Embryonic facial prominence (tissue), 1 donor: Measurements from ENCODE around the gene COL27A1.

Experiments used
- DNase-seq: peaks from one replicate; pipeline ENCODE4 v3.0.0-alpha.2; 2016; ENCODE audit errors: extremely low spot score

COL27A1 gene

GRCh38 chr9:114206221-114206789, 51.0 kb downstream of the COL27A1 start:
- DNase-seq: no peak

DNA sequence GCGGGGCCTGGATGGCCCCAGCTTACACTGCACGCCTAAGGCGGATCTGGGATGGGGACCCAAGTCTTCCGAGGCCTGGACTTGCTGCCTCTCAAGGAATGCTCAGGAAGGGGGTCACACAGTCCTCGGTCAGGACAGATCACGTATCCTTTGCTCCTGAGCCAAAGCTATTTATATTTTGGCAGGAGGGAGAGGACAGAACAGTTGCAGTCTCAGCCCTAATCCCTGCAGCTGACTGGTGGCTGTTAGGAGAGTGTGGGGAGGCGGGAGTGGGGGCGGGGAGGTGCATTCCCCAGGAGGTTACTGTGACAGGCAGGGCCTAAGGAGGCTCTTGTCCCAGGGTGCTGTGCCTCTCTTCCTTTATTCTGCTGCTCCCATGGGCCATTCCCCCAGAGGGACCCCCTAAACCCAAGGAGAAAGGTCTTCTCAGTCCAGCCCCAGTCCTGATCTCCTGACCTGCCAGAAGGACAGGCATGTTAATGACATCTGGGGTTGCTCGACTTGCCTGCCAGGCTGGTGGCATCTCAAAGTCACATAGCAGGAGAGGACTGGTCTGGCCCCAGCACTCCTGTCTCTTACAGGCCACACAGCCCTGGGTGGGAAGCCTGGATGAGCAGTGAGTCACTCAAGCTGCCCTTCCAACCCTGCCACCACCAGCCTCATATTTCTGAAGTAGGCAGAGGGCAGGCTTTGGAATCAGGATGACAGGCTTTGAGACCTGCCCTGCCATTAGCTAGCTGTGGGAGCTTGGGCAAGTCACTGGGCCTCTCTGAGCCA, 51.9 kb downstream of the COL27A1 start:
- no peak for DNase-seq

GRCh38 chr9:114207845-114208244, 52.5 kb downstream of the COL27A1 start:
- no peak for DNase-seq

DNA sequence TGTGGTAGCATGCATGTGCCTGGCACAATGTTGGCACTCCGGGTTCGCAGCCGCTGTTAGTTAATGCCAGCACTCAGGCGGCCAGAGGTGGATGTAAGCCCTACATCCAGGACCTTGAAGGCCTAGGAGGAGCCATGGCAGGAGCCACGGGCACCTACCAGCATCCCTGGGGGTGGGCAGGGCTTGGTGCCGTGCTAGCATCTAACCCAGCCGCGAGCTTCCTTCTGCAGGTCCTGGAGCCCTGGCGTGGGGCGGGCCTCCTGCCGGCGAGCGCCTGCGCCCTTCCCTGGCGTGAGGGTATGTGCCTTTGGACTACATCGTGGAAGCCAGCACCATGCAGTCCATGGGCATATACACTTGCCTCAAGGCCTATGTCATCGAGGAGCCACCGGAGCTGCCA, 53.8 kb downstream of the COL27A1 start:
- DNase-seq: no peak

DNA sequence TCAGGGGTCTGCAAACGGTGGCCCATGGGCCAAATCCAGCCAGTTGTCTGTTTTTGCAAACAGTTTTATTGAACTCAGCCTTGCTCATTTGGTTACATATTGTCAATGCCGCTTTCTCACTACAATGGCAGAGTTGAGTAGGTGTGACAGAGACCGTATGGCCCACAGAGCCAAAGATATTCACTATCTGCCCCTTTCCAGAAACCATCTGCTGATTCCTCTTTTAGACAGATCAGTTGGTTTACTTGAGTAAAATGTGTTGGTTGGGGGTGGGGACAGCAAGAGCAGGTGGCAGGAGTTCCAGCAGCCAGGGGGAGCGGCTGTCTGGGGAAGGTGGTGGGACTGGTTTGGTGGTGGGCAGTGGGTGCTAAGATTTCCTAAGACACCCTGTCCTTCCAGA, 54.8 kb downstream of the COL27A1 start:
- DNase-seq: no peak

- DNase-seq: no peak
Observed at GRCh38 chr9:114210691-114211276, 55.4 kb downstream of the COL27A1 start.

DNA sequence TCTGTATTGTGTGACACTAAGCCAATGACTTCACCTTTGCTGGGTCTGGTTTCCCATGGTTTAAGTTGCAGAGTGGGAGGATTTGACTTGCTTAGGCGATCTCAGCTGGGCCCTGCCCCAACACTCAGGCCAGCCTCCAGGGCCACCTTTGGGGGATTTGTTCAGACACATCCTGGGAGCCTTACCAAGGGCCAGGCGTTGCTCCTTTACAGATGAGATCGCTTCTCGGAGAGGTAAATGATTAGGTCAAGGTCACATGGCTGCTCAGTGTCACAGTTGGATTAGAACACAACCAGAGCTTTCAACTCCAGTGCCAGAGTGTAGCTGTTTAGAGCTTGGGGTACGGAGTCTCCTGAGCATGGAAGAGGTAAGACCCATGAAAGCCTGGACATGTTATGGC, 57.5 kb downstream of the COL27A1 start:
- DNase-seq: no peak

DNA sequence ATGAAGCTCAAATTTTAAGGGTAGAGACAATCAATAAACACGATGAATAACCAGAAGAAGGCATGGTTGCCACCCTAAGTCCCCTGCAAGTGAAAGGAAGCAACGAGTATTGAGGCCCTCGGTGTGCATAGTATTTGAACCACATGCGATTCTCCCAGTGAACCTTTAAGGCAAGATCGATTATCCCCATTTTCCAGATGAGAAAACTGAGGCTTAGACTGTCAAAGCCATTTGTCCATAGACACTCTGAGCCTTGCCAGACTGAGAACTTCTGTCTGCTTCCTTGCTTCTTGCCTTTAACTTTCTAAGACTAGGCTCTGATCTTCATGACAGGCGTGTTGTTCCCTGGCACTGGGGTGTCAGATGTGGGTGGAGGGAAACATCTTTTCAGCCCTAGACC, 58.2 kb downstream of the COL27A1 start:
- no peak for DNase-seq

DNA sequence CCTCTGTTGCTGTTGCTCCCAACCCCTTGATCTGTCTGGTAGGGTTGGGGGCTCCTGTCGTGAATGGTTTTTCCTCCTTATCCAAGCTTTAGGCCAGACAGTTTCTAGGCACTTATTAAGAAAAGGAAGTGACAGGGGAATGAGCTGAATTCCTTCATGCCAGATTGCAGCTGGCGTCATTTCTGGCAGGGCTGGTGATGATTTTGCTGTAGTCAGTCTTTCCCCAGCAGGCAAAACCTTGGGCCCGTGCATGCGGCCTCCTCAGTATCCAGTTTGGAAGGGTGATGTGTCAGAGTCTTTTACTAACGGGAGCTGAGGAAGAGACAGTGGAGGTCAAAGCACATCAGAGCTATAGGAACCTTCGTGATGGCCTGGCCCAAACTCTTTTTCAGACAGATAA, 58.8 kb downstream of the COL27A1 start:
- DNase-seq: no peak

GRCh38 chr9:114214686-114215414, 59.5 kb downstream of the COL27A1 start:
- no peak for DNase-seq

GRCh38 chr9:114216081-114216480, 60.7 kb downstream of the COL27A1 start:
- DNase-seq: no peak

DNA sequence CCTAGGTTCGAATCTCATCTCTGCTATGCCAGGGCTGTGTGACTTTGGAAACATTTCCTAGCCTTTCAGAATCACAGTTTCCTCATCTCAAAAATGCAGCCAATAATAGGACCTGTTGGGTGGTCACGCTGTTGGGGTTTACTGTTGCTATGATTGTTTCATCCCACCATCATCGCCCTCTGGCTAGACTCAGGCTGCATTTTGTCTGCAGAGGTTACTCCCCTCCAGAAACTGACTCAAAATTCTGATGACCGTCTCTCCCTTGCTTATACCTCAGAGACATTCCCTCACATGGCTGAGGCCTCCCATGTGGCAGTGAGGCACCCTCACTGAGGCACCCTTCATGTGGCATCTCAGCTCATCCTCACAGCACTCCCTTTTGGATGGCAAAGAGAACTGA, 61.6 kb downstream of the COL27A1 start:
- no peak for DNase-seq

DNA sequence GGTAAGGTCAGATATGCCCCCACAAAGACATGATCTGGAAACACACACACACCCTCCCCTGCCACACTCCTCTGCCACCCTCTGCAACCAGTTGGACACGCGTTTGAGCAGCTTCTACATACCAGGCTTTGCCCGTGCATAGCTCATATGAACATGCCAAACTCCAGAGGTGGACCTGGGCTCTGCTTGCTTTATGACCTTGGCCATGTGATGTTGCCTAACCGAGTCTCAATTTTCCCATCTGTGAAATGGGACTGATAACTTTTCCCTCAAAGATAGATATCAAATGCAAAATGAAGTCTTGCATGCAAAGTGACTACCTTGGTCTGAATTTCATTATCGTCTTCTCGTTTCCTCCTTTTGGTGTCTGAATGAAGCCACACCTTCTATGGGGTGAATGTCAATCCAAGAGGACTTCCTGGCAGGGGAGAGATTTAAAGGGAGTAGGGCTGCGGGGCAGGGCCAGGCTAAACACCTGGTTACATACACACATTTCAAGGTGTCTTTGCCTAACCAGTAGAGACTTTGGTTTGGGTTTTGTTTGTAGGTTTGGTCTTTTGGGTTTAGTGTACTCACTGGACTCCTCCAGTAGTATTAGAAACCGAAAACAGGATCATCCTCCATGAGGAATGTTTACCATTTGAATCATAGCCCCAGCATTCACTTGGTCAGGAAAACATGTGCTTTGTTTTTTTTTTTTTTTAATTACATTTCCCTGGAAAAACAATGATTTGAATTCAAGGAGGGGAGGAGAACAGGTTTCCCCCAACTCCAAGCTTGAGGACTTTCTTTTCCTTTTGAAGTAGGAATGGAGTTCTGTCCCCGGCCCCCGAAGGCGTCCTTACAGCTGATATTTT, 63.2 kb downstream of the COL27A1 start:
- no peak for DNase-seq

- DNase-seq: no peak
Observed at GRCh38 chr9:114220061-114220541, 64.8 kb downstream of the COL27A1 start.

GRCh38 chr9:114221706-114222465, 66.5 kb downstream of the COL27A1 start:
- no peak for DNase-seq

- no peak for DNase-seq
Observed at GRCh38 chr9:114223564-114224246, 68.4 kb downstream of the COL27A1 start.

DNA sequence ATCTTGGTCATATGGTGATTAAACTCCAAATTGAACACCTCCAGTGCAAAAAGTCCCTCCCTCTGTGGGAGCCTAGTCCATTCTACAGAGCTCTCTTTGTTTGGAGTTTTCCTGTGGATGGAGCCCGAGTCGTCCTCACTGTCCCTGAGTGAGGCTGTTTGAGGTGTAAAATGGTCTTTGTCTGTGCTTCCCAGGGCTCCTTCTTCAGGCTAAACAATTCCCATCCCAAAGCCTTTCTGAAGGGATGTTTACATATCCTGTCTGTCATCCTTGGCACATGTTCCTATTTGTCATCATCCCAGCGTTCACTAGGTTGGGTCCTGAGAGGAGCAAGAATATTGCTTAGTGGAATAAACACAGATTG, 68.9 kb downstream of the COL27A1 start:
- no peak for DNase-seq

- no peak for DNase-seq
Observed at GRCh38 chr9:114225561-114226212, 70.3 kb downstream of the COL27A1 start.

DNA sequence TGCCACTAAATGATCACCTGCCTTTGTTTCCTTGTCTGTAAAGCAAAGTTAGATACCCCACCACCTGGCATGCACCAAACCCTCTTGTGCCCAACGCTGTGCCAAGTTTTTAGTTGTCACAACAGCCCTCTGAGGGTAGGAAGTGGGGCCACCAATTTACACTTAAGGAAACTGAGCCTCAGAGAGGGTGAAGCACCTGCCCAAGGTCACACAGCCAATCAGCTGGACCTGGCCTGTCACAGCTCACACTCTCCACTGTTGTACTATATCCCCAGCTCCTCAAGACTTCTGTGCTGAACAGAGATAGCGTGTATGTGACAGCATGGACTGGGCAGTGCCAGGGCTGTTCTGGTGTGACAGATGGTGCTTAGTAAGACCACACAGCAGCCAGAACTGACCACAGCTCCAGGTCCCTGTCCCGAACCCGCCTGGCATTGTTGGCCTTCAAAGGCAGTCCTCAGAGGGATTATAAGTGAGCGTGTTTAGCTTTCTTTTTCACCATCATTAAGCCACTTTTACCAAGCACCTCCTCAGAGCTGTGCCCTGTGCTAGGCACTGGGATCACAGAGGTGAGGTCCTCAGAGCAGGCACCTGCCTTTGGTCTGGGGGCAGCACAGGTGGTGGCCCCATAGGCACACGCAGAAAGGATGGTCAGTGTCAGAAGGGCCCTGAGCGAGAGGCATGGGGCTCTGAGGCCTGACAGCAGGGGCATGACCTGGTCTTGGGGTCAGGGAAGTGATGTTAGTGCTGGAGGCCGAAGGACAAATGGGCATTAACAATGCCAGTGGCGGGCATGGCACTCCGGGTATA, 71.1 kb downstream of the COL27A1 start:
- no peak for DNase-seq
